Vein endothelial cell (primary cell): ENCODE data around the gene KRTAP4-9. TPM values are rescaled to one million over a fixed set of nuclear protein-coding genes. Genes with fewer than 3 reads are reported as not detected.

Source experiments
- total RNA-seq: library from RNA; depleted of rRNA; stranded (reverse); fragments of >200 nt; gene quantifications from 2 replicates; pipeline ENCODE4 v1.2.3, GENCODE V29; 2012

The KRTAP4-9 gene
- total RNA-seq, result not detected in 2 replicates

GRCh38 chr17:41105347-41105746 lies at the start of gene KRTAP4-9:
KRTAP4-9 (plus strand) TSS chr17:41105389; CDS start chr17:41105389, 0 bp downstream.

GRCh38 chr17:41060052-41060604 lies 45.1 kb upstream of the KRTAP4-9 start, which contains the start of gene KRTAP2-3:
KRTAP2-3 (minus strand) TSS chr17:41060114; CDS start chr17:41060050, 64 bp downstream.

GRCh38 chr17:41065829-41066624 lies 39.2 kb upstream of the KRTAP4-9 start, which contains the start of gene KRTAP2-4:
KRTAP2-4 (minus strand) TSS chr17:41065879; CDS start chr17:41065845, 34 bp downstream.

GRCh38 chr17:41084100-41084856 lies 20.9 kb upstream of the KRTAP4-9 start, which contains the start of gene KRTAP4-7:
KRTAP4-7 (plus strand) TSS chr17:41084150; CDS start chr17:41084207, 57 bp downstream.

DNA sequence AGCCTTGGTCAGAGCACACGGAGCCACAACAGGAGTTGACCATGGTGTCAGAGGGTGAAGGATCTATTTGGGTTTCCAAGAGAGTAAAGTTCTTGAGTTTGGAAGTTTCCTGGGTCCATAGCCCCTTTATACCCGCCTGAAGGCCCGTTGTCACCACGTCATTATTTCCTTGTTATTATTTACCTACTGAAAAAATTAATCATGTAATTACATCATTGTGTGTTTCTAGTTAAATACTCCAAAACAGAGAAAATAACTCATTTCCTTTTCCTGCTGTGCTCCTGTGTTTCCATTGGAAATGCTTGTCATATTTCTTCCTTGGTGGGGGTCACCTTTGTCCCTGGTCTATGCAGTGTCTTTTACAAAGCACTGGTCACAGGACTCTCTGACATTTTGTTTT lies 7.1 kb upstream of the KRTAP4-9 start, which contains the start of gene KRTAP4-8:
Gene KRTAP4-8, minus strand, starts transcription at position 101 of the 400 bp plus-strand sequence. Its CDS starts 58 bp downstream, at position 43.

DNA sequence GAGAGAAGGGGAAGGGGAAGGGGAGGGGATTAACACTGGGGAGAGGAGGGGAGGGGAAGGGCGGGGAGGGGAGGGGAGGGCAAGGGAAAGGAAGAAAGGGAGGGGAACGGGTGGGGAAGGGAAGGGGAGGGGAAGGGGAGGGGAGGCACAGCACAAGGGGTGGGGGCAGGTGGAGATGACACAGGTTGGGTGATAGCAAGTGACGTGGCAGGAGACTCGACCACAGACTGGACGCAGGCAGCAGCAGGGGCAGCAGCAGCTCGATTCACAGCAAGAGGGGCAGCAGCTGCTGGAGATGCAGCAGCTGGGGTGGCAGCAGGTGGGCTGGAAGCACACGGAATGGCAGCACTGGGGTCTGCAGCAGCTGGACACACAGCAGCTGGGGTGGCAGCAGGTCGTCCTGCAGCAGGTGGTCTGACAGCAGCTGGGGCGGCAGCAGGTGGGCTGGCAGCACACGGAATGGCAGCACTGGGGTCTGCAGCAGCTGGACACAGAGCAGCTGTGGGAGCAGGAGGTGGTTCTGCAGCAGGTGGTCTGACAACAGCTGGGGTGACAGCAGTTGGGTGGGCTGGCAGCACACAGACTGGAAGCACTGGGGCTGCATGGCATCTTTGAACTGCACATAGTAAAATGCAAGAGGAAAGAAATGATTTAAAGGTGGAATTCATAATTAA lies 3.5 kb upstream of the KRTAP4-9 start, which contains the start of gene KRTAP4-16:
Gene KRTAP4-16, minus strand, starts transcription at position 624 of the 674 bp plus-strand sequence. Its CDS starts 0 bp downstream, at position 624.

GRCh38 chr17:41117846-41118386 lies 12.7 kb downstream of the KRTAP4-9 start, which contains the start of gene KRTAP4-11:
KRTAP4-11 (minus strand) TSS chr17:41118373; CDS start chr17:41118315, 58 bp downstream.

DNA sequence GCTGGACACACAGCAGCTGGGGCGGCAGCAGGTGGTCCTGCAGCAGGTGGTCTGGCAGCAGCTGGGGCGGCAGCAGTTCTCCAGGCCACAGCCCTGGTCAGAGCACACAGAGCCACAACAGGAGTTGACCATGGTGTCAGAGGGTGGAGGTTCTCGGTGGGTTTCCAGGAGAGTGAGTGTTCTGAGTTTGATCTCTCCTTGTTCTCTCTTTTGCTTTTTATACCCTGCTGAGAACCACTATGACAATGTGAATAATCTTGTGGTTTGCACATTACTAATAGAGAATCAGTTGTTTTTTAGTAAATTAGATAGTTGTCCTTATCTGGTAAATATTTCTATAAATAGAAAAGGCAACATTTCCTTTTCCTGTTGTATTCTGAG lies 18.8 kb downstream of the KRTAP4-9 start, which contains the start of gene KRTAP4-12:
Gene KRTAP4-12, minus strand, starts transcription at position 192 of the 381 bp plus-strand sequence. Its CDS starts 60 bp downstream, at position 132.

DNA sequence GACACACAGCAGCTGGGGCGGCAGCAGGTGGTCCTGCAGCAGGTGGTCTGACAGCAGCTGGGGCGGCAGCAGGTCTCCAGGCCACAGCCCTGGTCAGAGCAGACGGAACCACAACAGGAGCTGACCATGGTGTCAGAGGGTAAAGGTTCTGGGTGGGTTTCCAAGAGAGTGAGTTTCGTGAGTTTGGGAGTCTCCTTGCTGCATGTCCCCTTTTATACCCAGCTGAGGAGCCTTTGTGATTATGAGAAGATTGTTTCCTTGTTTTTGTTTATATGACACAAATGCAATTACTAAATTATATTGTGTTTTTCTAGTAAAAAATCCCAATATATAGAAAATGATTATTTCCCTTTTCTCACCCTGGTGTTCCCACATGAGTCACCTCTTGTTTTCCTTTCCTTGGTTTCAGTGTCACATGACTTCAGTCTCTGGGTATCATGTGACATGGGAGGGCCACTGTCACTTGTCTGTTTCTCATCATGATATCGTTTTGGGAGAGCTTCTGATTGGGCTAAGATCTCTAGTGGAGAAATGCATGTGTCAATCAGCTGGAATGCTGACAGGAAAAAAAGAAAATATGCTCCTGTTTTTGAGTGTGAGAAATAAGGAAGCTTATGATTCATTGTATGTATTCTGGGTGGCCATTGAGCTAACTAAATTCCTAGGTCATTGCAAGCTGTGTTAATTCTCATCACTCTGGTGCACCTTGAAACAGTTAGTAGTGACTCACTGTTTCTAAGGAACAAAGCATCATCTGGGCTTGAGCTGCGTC lies 35.4 kb downstream of the KRTAP4-9 start, which contains the start of gene KRTAP4-6:
Gene KRTAP4-6, minus strand, starts transcription at position 185 of the 772 bp plus-strand sequence. Its CDS starts 57 bp downstream, at position 128.

DNA sequence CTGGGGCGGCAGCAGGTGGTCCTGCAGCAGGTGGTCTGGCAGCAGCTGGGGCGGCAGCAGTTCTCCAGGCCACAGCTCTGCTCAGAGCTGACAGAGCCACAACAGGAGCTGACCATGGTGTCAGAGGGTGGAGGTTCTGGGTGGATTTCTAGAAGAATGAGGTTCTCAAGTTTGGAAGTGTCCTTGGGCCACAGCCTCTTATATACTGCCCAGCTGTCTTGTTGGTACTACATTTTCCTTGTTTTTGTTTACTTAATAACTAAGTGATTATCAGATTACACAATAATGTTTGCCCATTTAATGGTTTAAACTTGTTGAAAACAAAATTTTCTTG lies 44.4 kb downstream of the KRTAP4-9 start, which contains the start of gene KRTAP4-5:
Gene KRTAP4-5, minus strand, starts transcription at position 174 of the 334 bp plus-strand sequence. Its CDS starts 58 bp downstream, at position 116.

Other genes starting within 250 kb of the KRTAP4-9 start
- not detected in 2 replicates for gene KRT12, start 238.2 kb upstream of the KRTAP4-9 start, total RNA-seq
- not detected in 2 replicates for gene KRT20, start 220.1 kb upstream of the KRTAP4-9 start, total RNA-seq
- gene KRT23, start 167.7 kb upstream of the KRTAP4-9 start, total RNA-seq, result not detected in 2 replicates
- not detected in 2 replicates for gene KRT39, start 138.4 kb upstream of the KRTAP4-9 start, total RNA-seq
- not detected in 2 replicates for gene KRT40, start 121.1 kb upstream of the KRTAP4-9 start, total RNA-seq
- not detected in 2 replicates for gene KRTAP3-3, start 111.2 kb upstream of the KRTAP4-9 start, total RNA-seq
- not detected in 2 replicates for gene KRTAP3-2, start 105.5 kb upstream of the KRTAP4-9 start, total RNA-seq
- gene KRTAP3-1, start 96.3 kb upstream of the KRTAP4-9 start, total RNA-seq, result not detected in 2 replicates
- gene KRTAP1-5, start 78.2 kb upstream of the KRTAP4-9 start, total RNA-seq, result not detected in 2 replicates
- gene KRTAP1-4, start 75.2 kb upstream of the KRTAP4-9 start, total RNA-seq, result not detected in 2 replicates
- gene KRTAP1-3, start 70.5 kb upstream of the KRTAP4-9 start, total RNA-seq, result not detected in 2 replicates
- gene KRTAP1-1, start 63.9 kb upstream of the KRTAP4-9 start, total RNA-seq, result not detected in 2 replicates
- gene KRTAP2-1, start 58.1 kb upstream of the KRTAP4-9 start, total RNA-seq, result not detected in 2 replicates
- not detected in 2 replicates for gene KRTAP2-2, start 50.2 kb upstream of the KRTAP4-9 start, total RNA-seq
- not detected in 2 replicates for gene KRTAP2-3, start 45.3 kb upstream of the KRTAP4-9 start, total RNA-seq
- not detected in 2 replicates for gene KRTAP2-4, start 39.5 kb upstream of the KRTAP4-9 start, total RNA-seq
- gene KRTAP4-7, start 21.2 kb upstream of the KRTAP4-9 start, total RNA-seq, result not detected in 2 replicates
- gene KRTAP4-8, start 7.2 kb upstream of the KRTAP4-9 start, total RNA-seq, result not detected in 2 replicates
- gene KRTAP4-16, start 3.2 kb upstream of the KRTAP4-9 start, total RNA-seq, result not detected in 2 replicates
- not detected in 2 replicates for gene KRTAP4-11, start 13.0 kb downstream of the KRTAP4-9 start, total RNA-seq
- not detected in 2 replicates for gene KRTAP4-12, start 18.8 kb downstream of the KRTAP4-9 start, total RNA-seq
- not detected in 2 replicates for gene KRTAP4-6, start 35.2 kb downstream of the KRTAP4-9 start, total RNA-seq
- gene KRTAP4-5, start 44.4 kb downstream of the KRTAP4-9 start, total RNA-seq, result not detected in 2 replicates
- not detected in 2 replicates for gene KRTAP4-4, start 55.4 kb downstream of the KRTAP4-9 start, total RNA-seq
- not detected in 2 replicates for gene KRTAP4-3, start 62.8 kb downstream of the KRTAP4-9 start, total RNA-seq
- gene KRTAP4-2, start 72.8 kb downstream of the KRTAP4-9 start, total RNA-seq, result not detected in 2 replicates
- gene KRTAP4-1, start 79.5 kb downstream of the KRTAP4-9 start, total RNA-seq, result not detected in 2 replicates
- not detected in 2 replicates for gene KRTAP9-1, start 84.5 kb downstream of the KRTAP4-9 start, total RNA-seq
- not detected in 2 replicates for gene KRTAP9-2, start 121.3 kb downstream of the KRTAP4-9 start, total RNA-seq
- gene KRTAP9-3, start 127.1 kb downstream of the KRTAP4-9 start, total RNA-seq, result not detected in 2 replicates
- not detected in 2 replicates for gene KRTAP9-8, start 132.6 kb downstream of the KRTAP4-9 start, total RNA-seq
- not detected in 2 replicates for gene KRTAP9-4, start 144.3 kb downstream of the KRTAP4-9 start, total RNA-seq
- gene KRTAP9-9, start 150.0 kb downstream of the KRTAP4-9 start, total RNA-seq, result not detected in 2 replicates
- not detected in 2 replicates for gene KRTAP9-6, start 160.0 kb downstream of the KRTAP4-9 start, total RNA-seq
- gene KRTAP9-7, start 170.3 kb downstream of the KRTAP4-9 start, total RNA-seq, result not detected in 2 replicates
- gene KRTAP29-1, start 197.5 kb downstream of the KRTAP4-9 start, total RNA-seq, result not detected in 2 replicates
- not detected in 2 replicates for gene KRTAP16-1, start 203.9 kb downstream of the KRTAP4-9 start, total RNA-seq
- gene KRTAP17-1, start 210.3 kb downstream of the KRTAP4-9 start, total RNA-seq, result not detected in 2 replicates
- not detected in 2 replicates for gene KRT33A, start 245.4 kb downstream of the KRTAP4-9 start, total RNA-seq